SK-N-MC (cell line): ENCODE data around the gene FAM136A.

Experiments
- EZH2 ChIP-seq: fragments of 200-600 bp; sonication (generic); IDR thresholded peaks from one replicate; pipeline ENCODE4 v1.6.1; 2017; ENCODE audit warnings: antibody characterized with exemption
- FOXP2 ChIP-seq: optimal IDR thresholded peaks from 2 replicates; pipeline ENCODE3; 2011; ENCODE audit warnings: mild to moderate bottlenecking, moderate library complexity; ENCODE audit not compliant: insufficient read depth; ENCODE audit errors: extremely low read length, control extremely low read depth
- POLR2AphosphoS5 ChIP-seq: IDR thresholded peaks from 2 replicates; pipeline ENCODE4 v1.6.1; 2012; ENCODE audit warnings: mild to moderate bottlenecking, low read depth, low read length, borderline replicate concordance

DNA sequence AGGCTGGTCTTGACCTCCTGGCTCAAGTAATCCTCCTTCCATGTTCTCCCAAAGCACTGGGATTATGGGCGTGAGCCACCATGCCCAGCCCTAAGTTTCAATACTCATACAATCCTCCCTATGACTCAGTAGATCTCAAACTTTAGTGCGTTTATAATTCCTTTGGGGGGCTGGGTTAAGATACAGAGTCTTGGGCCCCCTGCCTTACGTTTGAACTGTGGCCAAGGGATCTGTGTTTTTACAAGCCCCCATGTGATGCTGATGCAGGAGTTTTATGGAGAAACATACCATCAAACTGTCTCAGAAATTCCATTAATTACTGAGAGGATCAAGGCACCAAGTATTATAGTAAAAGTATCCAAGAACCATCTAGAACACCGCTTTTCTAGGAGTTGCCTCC is 38.2 kb upstream of the FAM136A start:
- TF ChIP-seq POLR2AphosphoS5 (no peak), FOXP2 (no peak), EZH2 (no peak)
